Tibial artery (tissue), 4 donors: ENCODE measurements around the gene ACSL6.

Experiments
- DNase-seq, 2 donors: peaks; one replicate each; pipeline ENCODE4 v3.0.0-alpha.2; 2019
- H3K27ac ChIP-seq, 2 donors: fragments of 200-600 bp; sonication (generic) in 1 of 2; 1 replicate in 1 of 2; 2 replicates in 1 of 2; pipeline ENCODE4 v1.5.1; 2018 to 2019; ENCODE audit warnings: mild to moderate bottlenecking in 1 of 2
- H3K27me3 ChIP-seq, 2 donors: fragments of 200-600 bp; sonication (generic) in 1 of 2; one replicate each; pipeline versions ENCODE4 v1.5.1 to v1.6.0; 2016 to 2019
- H3K36me3 ChIP-seq, 3 donors: fragments of 200-600 bp; sonication (generic) in 2 of 3; one replicate each; pipeline ENCODE4 v1.5.1; 2016 to 2019; ENCODE audit warnings: mild to moderate bottlenecking in 2 of 3
- H3K4me1 ChIP-seq, 4 donors: fragments of 200-600 bp; sonication (generic) in 2 of 4; 1 replicate in 3 of 4; 2 replicates in 1 of 4; pipeline ENCODE4 v1.5.1; 2016 to 2019
- H3K4me3 ChIP-seq, 2 donors: fragments of 200-600 bp; sonication (generic) in 1 of 2; 1 replicate in 1 of 2; 2 replicates in 1 of 2; pipeline ENCODE4 v1.5.1; 2018 to 2019; ENCODE audit warnings: mild to moderate bottlenecking in 2 of 2
- H3K9me3 ChIP-seq, 3 donors: fragments of 200-600 bp; sonication (generic) in 1 of 3; one replicate each; pipeline ENCODE4 v1.5.1; 2016 to 2019
- CTCF ChIP-seq, 2 experiments: fragments of 200-600 bp in 1 of 2; fragments of 450-650 bp in 1 of 2; IDR thresholded peaks; one replicate each; pipeline ENCODE4 v1.5.1; 2017 to 2019; ENCODE audit warnings: antibody characterized with exemption in 2 of 2, mild to moderate bottlenecking in 1 of 2, moderate library complexity in 1 of 2
- intact Hi-C: fragments of 100-400 bp; cut with DNase I; formaldehyde crosslinking; loops from one replicate; pipeline ENCODE4 v1.15.0; 2023; ENCODE audit warnings: low total_unique reads

The ACSL6 gene

GRCh38 chr5:132019857-132020555, 8.5 kb upstream of the ACSL6 start:
- Histone ChIP-seq H3K27ac (no peak overlapping the region), H3K4me3 (no peak overlapping the region), H3K27me3 (peaks cover 0 to 28% of the 10 kb centered on the region in 2 donors), H3K4me1 (no peaks in the 10 kb centered on the region), H3K9me3 (no peaks in the 10 kb centered on the region), H3K36me3 (no peaks in the 10 kb centered on the region)
- intact Hi-C loops = no loop called here
- TF ChIP-seq CTCF (IDR thresholded peaks at IDR 0.05) = no peak
- no peak for DNase-seq

- no peaks in the 10 kb centered on the region for H3K4me1 ChIP-seq
- peaks cover 0 to 28% of the 10 kb centered on the region in 2 donors for H3K27me3 ChIP-seq
- no peaks in the 10 kb centered on the region for H3K36me3 ChIP-seq
- no peak for TF ChIP-seq CTCF (IDR thresholded peaks at IDR 0.05)
- H3K27ac ChIP-seq = no peak overlapping the region
- intact Hi-C loops = no loop called here
- H3K9me3 ChIP-seq = no peaks in the 10 kb centered on the region
- no peak for DNase-seq
- H3K4me3 ChIP-seq = no peak overlapping the region
These were observed 7.9 kb upstream of the ACSL6 start for GRCh38 chr5:132019337-132019736.

GRCh38 chr5:132017738-132018625, 6.5 kb upstream of the ACSL6 start:
- Histone ChIP-seq H3K4me3 (no peak overlapping the region), H3K4me1 (no peaks in the 10 kb centered on the region), H3K9me3 (no peaks in the 10 kb centered on the region), H3K36me3 (no peaks in the 10 kb centered on the region), H3K27ac (no peak overlapping the region), H3K27me3 (peaks cover 0 to 28% of the 10 kb centered on the region in 2 donors)
- DNase-seq = no peak
- intact Hi-C loops = no loop called here
- TF ChIP-seq CTCF (IDR thresholded peaks at IDR 0.05) = no peak

GRCh38 chr5:132017316-132017715, 5.9 kb upstream of the ACSL6 start:
- intact Hi-C loops = no loop called here
- no peak for DNase-seq
- H3K4me3 ChIP-seq = no peak overlapping the region

GRCh38 chr5:132016721-132017250, 5.3 kb upstream of the ACSL6 start:
- H3K9me3 ChIP-seq = no peaks in the 10 kb centered on the region
- H3K27me3 ChIP-seq = peaks cover 0 to 35% of the 10 kb centered on the region in 2 donors
- intact Hi-C loops = no loop called here
- H3K4me1 ChIP-seq = peaks cover 0 to 5% (median 3%) of the 10 kb centered on the region in 4 donors
- TF ChIP-seq CTCF (IDR thresholded peaks at IDR 0.05) = no peak
- no peak overlapping the region for H3K27ac ChIP-seq
- H3K36me3 ChIP-seq = no peaks in the 10 kb centered on the region
- DNase-seq = no peak
- H3K4me3 ChIP-seq = no peak overlapping the region

More at GRCh38 chr5:132017316-132017715, 5.9 kb upstream of the ACSL6 start:
- H3K9me3 ChIP-seq = no peaks in the 10 kb centered on the region
- H3K27ac ChIP-seq = no peak overlapping the region
- peaks cover 0 to under 1% (median 0%) of the 10 kb centered on the region in 4 donors for H3K4me1 ChIP-seq
- TF ChIP-seq CTCF (IDR thresholded peaks at IDR 0.05) = no peak
- H3K27me3 ChIP-seq = peaks cover 0 to 30% of the 10 kb centered on the region in 2 donors
- no peaks in the 10 kb centered on the region for H3K36me3 ChIP-seq
